GM12878 (cell line): ENCODE measurements around the gene ELL. TPM values are rescaled to one million over a fixed set of nuclear protein-coding genes. Genes with fewer than 3 reads are reported as not detected.
A peak's percentile ranks its signal among the peaks of the same experiment; 100 is the strongest.

Experiments
- ATF7 ChIP-seq: fragments of 450-650 bp; IDR thresholded peaks from 2 replicates; pipeline ENCODE4 v1.6.1; 2016; ENCODE audit warnings: low read depth, mild to moderate bottlenecking
- CREB1 ChIP-seq: IDR thresholded peaks from 2 replicates; pipeline ENCODE4 v1.6.1; 2012; ENCODE audit warnings: low read depth, mild to moderate bottlenecking, inconsistent platforms
- CREM ChIP-seq: IDR thresholded peaks from 2 replicates; pipeline ENCODE4 v1.6.1; 2014; ENCODE audit warnings: antibody characterized with exemption, low read depth
- FOXM1 ChIP-seq: IDR thresholded peaks from 2 replicates; pipeline ENCODE4 v1.6.1; 2012; ENCODE audit warnings: low read depth, mild to moderate bottlenecking, inconsistent platforms, low read length, moderate library complexity
- GABPA ChIP-seq: IDR thresholded peaks from 2 replicates; pipeline ENCODE4 v1.6.1; 2014; ENCODE audit warnings: antibody characterized with exemption, low read depth, mild to moderate bottlenecking, inconsistent platforms
- IKZF1 ChIP-seq: fragments of 450-650 bp; conservative IDR thresholded peaks from 2 replicates; pipeline ENCODE4 v1.6.1; 2017; ENCODE audit warnings: antibody characterized with exemption, mild to moderate bottlenecking
- MYB ChIP-seq: fragments of 150-350 bp; IDR thresholded peaks from 2 replicates; pipeline ENCODE4 v1.6.1; 2014; ENCODE audit warnings: mild to moderate bottlenecking, low read depth, low read length, borderline replicate concordance
- NFYA ChIP-seq: IDR thresholded peaks from 2 replicates; pipeline ENCODE4 v1.6.1; 2011; ENCODE audit warnings: low read depth, mild to moderate bottlenecking, low read length, improper control_type of control experiment, borderline replicate concordance
- NFYB ChIP-seq: IDR thresholded peaks from 2 replicates; pipeline ENCODE4 v1.6.1; 2011; ENCODE audit warnings: low read depth, mild to moderate bottlenecking, low read length, improper control_type of control experiment, moderate library complexity; ENCODE audit not compliant: insufficient read depth
- PML ChIP-seq: IDR thresholded peaks from 2 replicates; pipeline ENCODE4 v1.6.1; 2012; ENCODE audit warnings: low read length, inconsistent platforms
- RCOR1 ChIP-seq: conservative IDR thresholded peaks from 2 replicates; pipeline ENCODE4 v1.6.1; 2012; ENCODE audit warnings: low read depth, low read length, improper control_type of control experiment
- RELB ChIP-seq: fragments of 450-650 bp; IDR thresholded peaks from 2 replicates; pipeline ENCODE4 v1.6.1; 2017; ENCODE audit warnings: low read depth, mild to moderate bottlenecking, moderate library complexity
- TCF7 ChIP-seq: IDR thresholded peaks from 2 replicates; pipeline ENCODE4 v1.6.1; 2014; ENCODE audit warnings: antibody characterized with exemption, borderline replicate concordance
- ZNF207 ChIP-seq: fragments of 450-650 bp; IDR thresholded peaks from 2 replicates; pipeline ENCODE4 v1.6.1; 2014; ENCODE audit warnings: antibody characterized with exemption, mild to moderate bottlenecking, borderline replicate concordance
- ZNF687 ChIP-seq: fragments of 450-650 bp; IDR thresholded peaks from 2 replicates; pipeline ENCODE4 v1.6.1; 2017; ENCODE audit warnings: mild to moderate bottlenecking, moderate library complexity
- ZSCAN29 ChIP-seq: fragments of 450-650 bp; IDR thresholded peaks from 2 replicates; pipeline ENCODE4 v1.6.1; 2017; ENCODE audit warnings: mild to moderate bottlenecking, moderate library complexity
- ZZZ3 ChIP-seq: IDR thresholded peaks from 2 replicates; pipeline ENCODE4 v1.6.1; 2011; ENCODE audit warnings: low read depth; ENCODE audit not compliant: control insufficient read depth, insufficient read length
- polyA plus RNA-seq, 11 experiments: library from polyadenylated mRNA; depleted of rRNA in 4 of 11; unstranded in 6 of 11; stranded (reverse) in 5 of 11; fragments of >200 nt; fragmentation: Nextera tagmentation in 4 of 11; fragmentation: Illumina TruSeq in 1 of 11; extraction: Ambion mirVana in 4 of 11; extraction: Trizol in 1 of 11; gene quantifications; 1 replicate in 1 of 11; 2 replicates in 10 of 11; pipeline versions ENCODE4 v1.2.1 to v1.2.3, GENCODE V29; 2011 to 2016; ENCODE audit warnings: inconsistent platforms in 2 of 11, missing spikeins in 2 of 11, low read depth in 1 of 11
- total RNA-seq, 4 experiments: library from RNA; depleted of rRNA in 3 of 4; stranded (reverse); fragments of >200 nt in 3 of 4; fragmentation: Illumina TruSeq in 1 of 4; extraction: Trizol in 1 of 4; gene quantifications; 2 replicates each; pipeline versions ENCODE4 v1.2.1 to v1.2.3, GENCODE V29; 2013 to 2021
- TF ChIP-seq, protein P1 (sequence below): fragments of 450-650 bp; IDR thresholded peaks from 2 replicates; pipeline ENCODE4 v1.6.1; 2018; ENCODE audit warnings: borderline replicate concordance, mild to moderate bottlenecking; ENCODE audit not compliant: partially characterized antibody
- TF ChIP-seq, protein P2 (sequence below): fragments of 450-650 bp; IDR thresholded peaks from 2 replicates; pipeline ENCODE4 v1.6.1; 2018; ENCODE audit warnings: mild to moderate bottlenecking, low read depth, moderate library complexity; ENCODE audit not compliant: partially characterized antibody

The ELL gene
- total and polyA plus RNA-seq, 10 of the 15 experiments (the other 5 are each of a cell fraction or from before 2014, with no cell fraction given), result 0.91 to 25.0 (median 9.1) TPM

GRCh38 chr19:18428787-18429674 lies 92.8 kb downstream of the ELL start (continued):
- TF ChIP-seq ZNF207 (no peak; the same call in 1 of the 2 replicates), RCOR1 (no peak), FOXM1 (no peak), TCF7 (no peak), RELB (no peak), ZSCAN29 (no peak), NFYB (no peak), ZNF687 (no peak), GABPA (no peak), NFYA (no peak), IKZF1 (peak; percentile 30; the same call in 1 of the 2 replicates), PML (no peak), ZZZ3 (no peak), MYB (no peak), CREB1 (0 out of 2 replicates have a peak, but pooled peaks have one; percentile 36), CREM (no peak), ATF7 (no peak)
- TF ChIP-seq, protein P1, sequence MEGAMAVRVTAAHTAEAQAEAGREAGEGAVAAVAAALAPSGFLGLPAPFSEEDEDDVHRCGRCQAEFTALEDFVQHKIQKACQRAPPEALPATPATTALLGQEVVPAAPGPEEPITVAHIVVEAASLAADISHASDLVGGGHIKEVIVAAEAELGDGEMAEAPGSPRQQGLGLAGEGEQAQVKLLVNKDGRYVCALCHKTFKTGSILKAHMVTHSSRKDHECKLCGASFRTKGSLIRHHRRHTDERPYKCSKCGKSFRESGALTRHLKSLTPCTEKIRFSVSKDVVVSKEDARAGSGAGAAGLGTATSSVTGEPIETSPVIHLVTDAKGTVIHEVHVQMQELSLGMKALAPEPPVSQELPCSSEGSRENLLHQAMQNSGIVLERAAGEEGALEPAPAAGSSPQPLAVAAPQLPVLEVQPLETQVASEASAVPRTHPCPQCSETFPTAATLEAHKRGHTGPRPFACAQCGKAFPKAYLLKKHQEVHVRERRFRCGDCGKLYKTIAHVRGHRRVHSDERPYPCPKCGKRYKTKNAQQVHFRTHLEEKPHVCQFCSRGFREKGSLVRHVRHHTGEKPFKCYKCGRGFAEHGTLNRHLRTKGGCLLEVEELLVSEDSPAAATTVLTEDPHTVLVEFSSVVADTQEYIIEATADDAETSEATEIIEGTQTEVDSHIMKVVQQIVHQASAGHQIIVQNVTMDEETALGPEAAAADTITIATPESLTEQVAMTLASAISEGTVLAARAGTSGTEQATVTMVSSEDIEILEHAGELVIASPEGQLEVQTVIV, result no peak
- TF ChIP-seq, protein P2, sequence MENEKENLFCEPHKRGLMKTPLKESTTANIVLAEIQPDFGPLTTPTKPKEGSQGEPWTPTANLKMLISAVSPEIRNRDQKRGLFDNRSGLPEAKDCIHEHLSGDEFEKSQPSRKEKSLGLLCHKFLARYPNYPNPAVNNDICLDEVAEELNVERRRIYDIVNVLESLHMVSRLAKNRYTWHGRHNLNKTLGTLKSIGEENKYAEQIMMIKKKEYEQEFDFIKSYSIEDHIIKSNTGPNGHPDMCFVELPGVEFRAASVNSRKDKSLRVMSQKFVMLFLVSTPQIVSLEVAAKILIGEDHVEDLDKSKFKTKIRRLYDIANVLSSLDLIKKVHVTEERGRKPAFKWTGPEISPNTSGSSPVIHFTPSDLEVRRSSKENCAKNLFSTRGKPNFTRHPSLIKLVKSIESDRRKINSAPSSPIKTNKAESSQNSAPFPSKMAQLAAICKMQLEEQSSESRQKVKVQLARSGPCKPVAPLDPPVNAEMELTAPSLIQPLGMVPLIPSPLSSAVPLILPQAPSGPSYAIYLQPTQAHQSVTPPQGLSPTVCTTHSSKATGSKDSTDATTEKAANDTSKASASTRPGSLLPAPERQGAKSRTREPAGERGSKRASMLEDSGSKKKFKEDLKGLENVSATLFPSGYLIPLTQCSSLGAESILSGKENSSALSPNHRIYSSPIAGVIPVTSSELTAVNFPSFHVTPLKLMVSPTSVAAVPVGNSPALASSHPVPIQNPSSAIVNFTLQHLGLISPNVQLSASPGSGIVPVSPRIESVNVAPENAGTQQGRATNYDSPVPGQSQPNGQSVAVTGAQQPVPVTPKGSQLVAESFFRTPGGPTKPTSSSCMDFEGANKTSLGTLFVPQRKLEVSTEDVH, result no peak
